Natural killer cell (primary cell): ENCODE data around the gene SLC2A4. TPM values are rescaled to one million over a fixed set of nuclear protein-coding genes. Genes with fewer than 3 reads are reported as not detected.
A peak's percentile ranks its signal among the peaks of the same experiment; 100 is the strongest.

Experiments used
- ATAC-seq, 3 donors: fragments of 150-1000 bp in 2 of 3; fragments of 200-7000 bp in 1 of 3; cut with Tn5 transposase; 1 replicate in 1 of 3; 2 replicates in 2 of 3; pipeline ENCODE4 v1.10.0; 2021; ENCODE audit warnings: mild to moderate bottlenecking in 2 of 3, moderate library complexity in 2 of 3
- DNase-seq, 2 donors: peaks; one replicate each; pipeline versions ENCODE4 v3.0.0 to v3.0.0-alpha.2; 2013 to 2021; ENCODE audit warnings: mixed read lengths in 1 of 2
- H3K27ac ChIP-seq: one replicate; pipeline ENCODE4 v1.5.1; 2013; ENCODE audit warnings: mild to moderate bottlenecking, low read length
- H3K27me3 ChIP-seq: one replicate; pipeline ENCODE4 v1.6.1; 2013; ENCODE audit warnings: low read length; ENCODE audit not compliant: control insufficient read depth, insufficient read depth
- H3K36me3 ChIP-seq: one replicate; pipeline ENCODE4 v1.6.1; 2013; ENCODE audit warnings: low read length; ENCODE audit not compliant: control insufficient read depth, insufficient read depth
- H3K4me1 ChIP-seq: one replicate; pipeline ENCODE4 v1.6.1; 2013; ENCODE audit warnings: low read length; ENCODE audit not compliant: control insufficient read depth, insufficient read depth
- H3K4me3 ChIP-seq: one replicate; pipeline ENCODE4 v1.5.1; 2013; ENCODE audit warnings: low read length
- H3K9me3 ChIP-seq: one replicate; pipeline ENCODE4 v1.6.1; 2013; ENCODE audit warnings: low read length; ENCODE audit not compliant: control insufficient read depth, insufficient read depth
- H3K27ac Mint-ChIP-seq, 2 donors: one replicate each; pipeline ENCODE4 v1.8.0; 2022; ENCODE audit warnings: mild to moderate bottlenecking in 2 of 2, mixed read lengths in 2 of 2, moderate library complexity in 1 of 2
- H3K27me3 Mint-ChIP-seq, 2 donors: one replicate each; pipeline ENCODE4 v1.8.0; 2022; ENCODE audit warnings: low read depth in 2 of 2, mixed read lengths in 2 of 2
- H3K36me3 Mint-ChIP-seq: one replicate; pipeline ENCODE4 v1.8.0; 2022; ENCODE audit warnings: mixed read lengths
- H3K4me1 Mint-ChIP-seq, 2 donors: one replicate each; pipeline ENCODE4 v1.8.0; 2022; ENCODE audit warnings: mixed read lengths in 2 of 2
- H3K4me3 Mint-ChIP-seq: one replicate; pipeline ENCODE4 v1.8.0; 2022; ENCODE audit warnings: mild to moderate bottlenecking, moderate library complexity, mixed read lengths
- H3K9me3 Mint-ChIP-seq, 2 donors: one replicate each; pipeline ENCODE4 v1.8.0; 2022; ENCODE audit warnings: mixed read lengths in 2 of 2
- CTCF ChIP-seq: fragments of 200-600 bp; IDR thresholded peaks from one replicate; pipeline ENCODE4 v1.8.0; 2022; ENCODE audit warnings: antibody characterized with exemption
- WGBS: methylation state at CpG from one replicate; pipeline ENCODE4 v1.1.7; 2013; ENCODE audit warnings: missing lambda C conversion rate; ENCODE audit not compliant: insufficient coverage; 5-methylcytosine and 5-hydroxymethylcytosine counted together
- intact Hi-C: fragments of 100-400 bp; cut with micrococcal nuclease; formaldehyde crosslinking; loops from one replicate; pipeline ENCODE4 v1.14.2; 2022
- total RNA-seq, 4 donors: library from RNA; stranded (reverse); fragments of 120-200 nt in 1 of 4; gene quantifications; one replicate each; pipeline versions ENCODE4 v1.2.3 to v1.2.4, GENCODE V29; 2013 to 2022

Gene SLC2A4
- total RNA-seq, 3 donors from 2014 or later (not counting 1 experiment from before 2014, with no cell fraction given) = not detected

GRCh38 chr17:7280519-7281073, 922 bp upstream of the SLC2A4 start:
- Mint-ChIP-seq H3K4me3 (peak overlapping the region; percentile 90), H3K27ac (peak overlapping the region in 1 of 2 donors; percentile 16), H3K27me3 (peaks cover 18 to 24% of the 10 kb centered on the region in 2 donors), H3K9me3 (no peaks in the 10 kb centered on the region), H3K36me3 (no peaks in the 10 kb centered on the region), H3K4me1 (peaks cover 22 to 31% of the 10 kb centered on the region in 2 donors)
- ATAC-seq (peak; percentile 89 to 95 (median 91)), DNase-seq (peak; percentile 84 to 88)
- Histone ChIP-seq H3K27me3 (peaks cover 29% of the 10 kb centered on the region), H3K36me3 (no peaks in the 10 kb centered on the region), H3K4me3 (peak overlapping the region; percentile 23), H3K27ac (no peak overlapping the region), H3K9me3 (no peaks in the 10 kb centered on the region), H3K4me1 (peaks cover 31% of the 10 kb centered on the region)
- under 1% methylated on average over 29 of the region's 29 CpGs for WGBS
- intact Hi-C loops = loop anchor here (1.0 to 10.0 kb wide), 7 partner anchors 16 to 404 kb away; partner anchors contain the start of genes NEURL4, SENP3, TMEM102 and TP53
- TF ChIP-seq CTCF = peak; percentile 94

GRCh38 chr17:7281953-7282751, 634 bp downstream of the SLC2A4 start:
- WGBS = 7% methylated on average over 42 of the region's 43 CpGs
- H3K27me3 Mint-ChIP-seq = peaks cover 25 to 31% of the 10 kb centered on the region in 2 donors
- Histone ChIP-seq H3K4me1 (peaks cover 31% of the 10 kb centered on the region), H3K27ac (no peak overlapping the region), H3K36me3 (no peaks in the 10 kb centered on the region), H3K27me3 (peaks cover 33% of the 10 kb centered on the region), H3K4me3 (no peak overlapping the region), H3K9me3 (no peaks in the 10 kb centered on the region)
- peak overlapping the region in 1 of 2 donors; percentile 16 for H3K27ac Mint-ChIP-seq
- H3K9me3 Mint-ChIP-seq = no peaks in the 10 kb centered on the region
- H3K36me3 Mint-ChIP-seq = no peaks in the 10 kb centered on the region
- TF ChIP-seq CTCF = no peak
- H3K4me3 Mint-ChIP-seq = peak overlapping the region; percentile 90
- intact Hi-C loops = loop anchor here (2.0 to 10.0 kb wide), 2 partner anchors 47 to 403 kb away; partner anchors contain the start of genes NEURL4, TP53 and WRAP53
- DNase-seq = peak in 1 of 2 donors; percentile 34
- no peak for ATAC-seq
- H3K4me1 Mint-ChIP-seq = peaks cover 22 to 31% of the 10 kb centered on the region in 2 donors

GRCh38 chr17:7282752-7283321, 1.3 kb downstream of the SLC2A4 start:
- Histone ChIP-seq H3K4me3 (no peak overlapping the region), H3K4me1 (peaks cover 31% of the 10 kb centered on the region), H3K36me3 (no peaks in the 10 kb centered on the region), H3K9me3 (no peaks in the 10 kb centered on the region), H3K27ac (no peak overlapping the region), H3K27me3 (peaks cover 33% of the 10 kb centered on the region)
- Mint-ChIP-seq H3K36me3 (no peaks in the 10 kb centered on the region), H3K4me1 (peaks cover 22 to 31% of the 10 kb centered on the region in 2 donors), H3K27me3 (peaks cover 32 to 36% of the 10 kb centered on the region in 2 donors), H3K9me3 (no peaks in the 10 kb centered on the region), H3K4me3 (peak overlapping the region; percentile 42), H3K27ac (peak overlapping the region in 1 of 2 donors; percentile 16)
- WGBS = 60% methylated on average over 6 of the region's 6 CpGs
- intact Hi-C loops = loop anchor here (10.0 kb wide), 1 partner anchor 402 kb away; the partner anchor contains the start of genes TP53 and WRAP53
- DNase-seq (no peak), ATAC-seq (no peak)
- no peak for TF ChIP-seq CTCF
